ENCODE data around the gene TMEM129.
A peak's percentile ranks its signal among the peaks of the same experiment; 100 is the strongest.

Gene TMEM129

GRCh38 chr4:1751155-1751918, 30.2 kb upstream of the TMEM129 start:
- Histone ChIP-seq H3K27me3 (ENCODE audit: control insufficient read depth, insufficient read depth, low read length) (no peaks in the 10 kb centered on the region), H3K36me3 (ENCODE audit: control insufficient read depth, insufficient read depth, low read length) (no peaks in the 10 kb centered on the region; the same call in 1 of the 2 replicates), H3K9me3 (ENCODE audit: control insufficient read depth, insufficient read depth, low read length) (no peaks in the 10 kb centered on the region), H3K4me1 (ENCODE audit: control insufficient read depth, insufficient read depth, low read length) (peaks cover 13% of the 10 kb centered on the region), H3K4me3 (ENCODE audit: low read length) (no peak overlapping the region), H3K27ac (ENCODE audit: low read length) (no peak overlapping the region)
- DNase-seq (ENCODE audit: low read depth, low spot score), result no peak
- WGBS (ENCODE audit: insufficient coverage, insufficient read length), result no CpG with 5 or more reads among the region's 31 CpGs

- DNase-seq (ENCODE audit: low read depth, low spot score), result no peak
- Histone ChIP-seq H3K9me3 (ENCODE audit: control insufficient read depth, insufficient read depth, low read length) (no peaks in the 10 kb centered on the region), H3K4me1 (ENCODE audit: control insufficient read depth, insufficient read depth, low read length) (peaks cover 15% of the 10 kb centered on the region), H3K27ac (ENCODE audit: low read length) (no peak overlapping the region), H3K4me3 (ENCODE audit: low read length) (no peak overlapping the region), H3K36me3 (ENCODE audit: control insufficient read depth, insufficient read depth, low read length) (no peaks in the 10 kb centered on the region; the same call in 1 of the 2 replicates), H3K27me3 (ENCODE audit: control insufficient read depth, insufficient read depth, low read length) (no peaks in the 10 kb centered on the region)
- WGBS (ENCODE audit: insufficient coverage, insufficient read length), result no CpG with 5 or more reads among the region's 18 CpGs
Measured at GRCh38 chr4:1750381-1751154, 29.4 kb upstream of the TMEM129 start.

- no peaks in the 10 kb centered on the region for H3K27me3 ChIP-seq (ENCODE audit: control insufficient read depth, insufficient read depth, low read length)
- peaks cover 4% of the 10 kb centered on the region; the same call in 1 of the 2 replicates for H3K36me3 ChIP-seq (ENCODE audit: control insufficient read depth, insufficient read depth, low read length)
- no peak overlapping the region for H3K4me3 ChIP-seq (ENCODE audit: low read length)
- no peak for DNase-seq (ENCODE audit: low read depth, low spot score)
- peaks cover 15% of the 10 kb centered on the region for H3K4me1 ChIP-seq (ENCODE audit: control insufficient read depth, insufficient read depth, low read length)
- no peak overlapping the region for H3K27ac ChIP-seq (ENCODE audit: low read length)
- no peaks in the 10 kb centered on the region for H3K9me3 ChIP-seq (ENCODE audit: control insufficient read depth, insufficient read depth, low read length)
- WGBS (ENCODE audit: insufficient coverage, insufficient read length), result no CpG with 5 or more reads among the region's 14 CpGs
Measured at GRCh38 chr4:1749826-1750225, 28.7 kb upstream of the TMEM129 start.

- no peak overlapping the region for H3K27ac ChIP-seq (ENCODE audit: low read length)
- H3K36me3 ChIP-seq (ENCODE audit: control insufficient read depth, insufficient read depth, low read length), result peaks cover 9% of the 10 kb centered on the region; the same call in 1 of the 2 replicates
- no peaks in the 10 kb centered on the region for H3K9me3 ChIP-seq (ENCODE audit: control insufficient read depth, insufficient read depth, low read length)
- no CpG with 5 or more reads among the region's 3 CpGs for whole genome bisulfite sequencing (ENCODE audit: insufficient coverage, insufficient read length)
- H3K4me3 ChIP-seq (ENCODE audit: low read length), result no peak overlapping the region
- peaks cover 15% of the 10 kb centered on the region for H3K4me1 ChIP-seq (ENCODE audit: control insufficient read depth, insufficient read depth, low read length)
- no peaks in the 10 kb centered on the region for H3K27me3 ChIP-seq (ENCODE audit: control insufficient read depth, insufficient read depth, low read length)
- DNase-seq (ENCODE audit: low read depth, low spot score), result no peak
Measured at GRCh38 chr4:1749370-1749769, 28.2 kb upstream of the TMEM129 start.

GRCh38 chr4:1748465-1748995, 27.4 kb upstream of the TMEM129 start:
- DNase-seq (ENCODE audit: low read depth, low spot score), result no peak
- Histone ChIP-seq H3K27me3 (ENCODE audit: control insufficient read depth, insufficient read depth, low read length) (no peaks in the 10 kb centered on the region), H3K4me3 (ENCODE audit: low read length) (peak overlapping the region; percentile 9; the same call in 1 of the 2 replicates), H3K4me1 (ENCODE audit: control insufficient read depth, insufficient read depth, low read length) (peaks cover 15% of the 10 kb centered on the region), H3K36me3 (ENCODE audit: control insufficient read depth, insufficient read depth, low read length) (peaks cover 16% of the 10 kb centered on the region), H3K27ac (ENCODE audit: low read length) (no peak overlapping the region), H3K9me3 (ENCODE audit: control insufficient read depth, insufficient read depth, low read length) (no peaks in the 10 kb centered on the region)
- no CpG with 5 or more reads among the region's 29 CpGs for WGBS (ENCODE audit: insufficient coverage, insufficient read length)

GRCh38 chr4:1747603-1747967, 26.5 kb upstream of the TMEM129 start:
- Histone ChIP-seq H3K36me3 (ENCODE audit: control insufficient read depth, insufficient read depth, low read length) (peaks cover 16% of the 10 kb centered on the region), H3K9me3 (ENCODE audit: control insufficient read depth, insufficient read depth, low read length) (no peaks in the 10 kb centered on the region), H3K27me3 (ENCODE audit: control insufficient read depth, insufficient read depth, low read length) (no peaks in the 10 kb centered on the region), H3K4me3 (ENCODE audit: low read length) (no peak overlapping the region), H3K27ac (ENCODE audit: low read length) (no peak overlapping the region), H3K4me1 (ENCODE audit: control insufficient read depth, insufficient read depth, low read length) (peaks cover 13% of the 10 kb centered on the region)
- WGBS (ENCODE audit: insufficient coverage, insufficient read length), result no CpG with 5 or more reads among the region's 16 CpGs
- no peak for DNase-seq (ENCODE audit: low read depth, low spot score)

- Histone ChIP-seq H3K9me3 (ENCODE audit: control insufficient read depth, insufficient read depth, low read length) (no peaks in the 10 kb centered on the region), H3K27me3 (ENCODE audit: control insufficient read depth, insufficient read depth, low read length) (no peaks in the 10 kb centered on the region), H3K27ac (ENCODE audit: low read length) (no peak overlapping the region), H3K36me3 (ENCODE audit: control insufficient read depth, insufficient read depth, low read length) (peaks cover 19% of the 10 kb centered on the region), H3K4me1 (ENCODE audit: control insufficient read depth, insufficient read depth, low read length) (peaks cover 9% of the 10 kb centered on the region), H3K4me3 (ENCODE audit: low read length) (no peak overlapping the region)
- DNase-seq (ENCODE audit: low read depth, low spot score), result no peak
- WGBS (ENCODE audit: insufficient coverage, insufficient read length), result no CpG with 5 or more reads among the region's 33 CpGs
Measured at GRCh38 chr4:1746919-1747602, 25.9 kb upstream of the TMEM129 start.

GRCh38 chr4:1746265-1746691, 25.2 kb upstream of the TMEM129 start:
- Histone ChIP-seq H3K27me3 (ENCODE audit: control insufficient read depth, insufficient read depth, low read length) (no peaks in the 10 kb centered on the region), H3K4me3 (ENCODE audit: low read length) (no peak overlapping the region), H3K9me3 (ENCODE audit: control insufficient read depth, insufficient read depth, low read length) (no peaks in the 10 kb centered on the region), H3K4me1 (ENCODE audit: control insufficient read depth, insufficient read depth, low read length) (peaks cover 7% of the 10 kb centered on the region; the same call in 1 of the 2 replicates), H3K36me3 (ENCODE audit: control insufficient read depth, insufficient read depth, low read length) (peaks cover 26% of the 10 kb centered on the region), H3K27ac (ENCODE audit: low read length) (no peak overlapping the region)
- no CpG with 5 or more reads among the region's 17 CpGs for WGBS (ENCODE audit: insufficient coverage, insufficient read length)
- peak; percentile 68 for DNase-seq (ENCODE audit: low read depth, low spot score)

- no CpG with 5 or more reads among the region's 12 CpGs for whole genome bisulfite sequencing (ENCODE audit: insufficient coverage, insufficient read length)
- no peak overlapping the region for H3K27ac ChIP-seq (ENCODE audit: low read length)
- no peaks in the 10 kb centered on the region for H3K9me3 ChIP-seq (ENCODE audit: control insufficient read depth, insufficient read depth, low read length)
- peaks cover 7% of the 10 kb centered on the region; the same call in 1 of the 2 replicates for H3K4me1 ChIP-seq (ENCODE audit: control insufficient read depth, insufficient read depth, low read length)
- H3K27me3 ChIP-seq (ENCODE audit: control insufficient read depth, insufficient read depth, low read length), result no peaks in the 10 kb centered on the region
- no peak overlapping the region for H3K4me3 ChIP-seq (ENCODE audit: low read length)
- H3K36me3 ChIP-seq (ENCODE audit: control insufficient read depth, insufficient read depth, low read length), result peaks cover 32% of the 10 kb centered on the region
- no peak for DNase-seq (ENCODE audit: low read depth, low spot score)
Measured at GRCh38 chr4:1745697-1746096, 24.6 kb upstream of the TMEM129 start.

- DNase-seq (ENCODE audit: low read depth, low spot score), result no peak
- no peak overlapping the region for H3K4me3 ChIP-seq (ENCODE audit: low read length)
- peaks cover 38% of the 10 kb centered on the region for H3K36me3 ChIP-seq (ENCODE audit: control insufficient read depth, insufficient read depth, low read length)
- no peak overlapping the region for H3K27ac ChIP-seq (ENCODE audit: low read length)
- H3K9me3 ChIP-seq (ENCODE audit: control insufficient read depth, insufficient read depth, low read length), result no peaks in the 10 kb centered on the region
- H3K27me3 ChIP-seq (ENCODE audit: control insufficient read depth, insufficient read depth, low read length), result no peaks in the 10 kb centered on the region
- H3K4me1 ChIP-seq (ENCODE audit: control insufficient read depth, insufficient read depth, low read length), result peaks cover 7% of the 10 kb centered on the region; the same call in 1 of the 2 replicates
- no CpG with 5 or more reads among the region's 13 CpGs for WGBS (ENCODE audit: insufficient coverage, insufficient read length)
Measured at GRCh38 chr4:1745165-1745564, 24.0 kb upstream of the TMEM129 start.
